ENCODE measurements around the gene ATG2A. TPM values are rescaled to one million over a fixed set of nuclear protein-coding genes. Genes with fewer than 3 reads are reported as not detected.

The ATG2A gene
- total RNA-seq, 3 donors from 2014 or later = 20.6 to 24.1 (median 21.7) TPM

DNA sequence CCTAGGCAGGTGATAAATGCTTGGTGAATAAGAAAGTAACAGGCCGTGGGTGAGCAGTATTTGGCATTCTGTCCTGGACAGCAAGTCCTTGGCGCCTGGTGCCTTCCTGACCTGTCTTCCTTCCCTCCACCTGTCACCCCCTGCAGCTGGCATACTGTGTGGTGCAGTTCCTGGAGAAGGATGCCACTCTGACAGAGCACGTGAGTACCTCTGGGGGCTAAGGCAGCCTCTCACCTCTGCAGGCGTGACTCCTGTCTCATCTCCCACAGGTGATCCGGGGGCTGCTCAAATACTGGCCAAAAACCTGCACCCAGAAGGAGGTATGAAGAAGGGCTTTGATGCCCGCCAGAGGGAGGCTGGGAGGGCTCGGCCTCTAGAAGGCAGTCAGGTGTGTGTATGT, 14.3 kb upstream of the ATG2A start:
- Mint-ChIP-seq H3K4me1 (ENCODE audit: low read depth) (no peaks in the 10 kb centered on the region), H3K36me3 (ENCODE audit: insufficient read depth) (peaks cover 20% of the 10 kb centered on the region), H3K27me3 (ENCODE audit: low read depth) (no peaks in the 10 kb centered on the region), H3K4me3 (no peak overlapping the region), H3K9me3 (no peaks in the 10 kb centered on the region)
- ATAC-seq = no peak
- no peak for DNase-seq

GRCh38 chr11:64930340-64930739, 13.3 kb upstream of the ATG2A start:
- Mint-ChIP-seq H3K36me3 (ENCODE audit: insufficient read depth) (peaks cover 20% of the 10 kb centered on the region), H3K4me3 (no peak overlapping the region), H3K27me3 (ENCODE audit: low read depth) (no peaks in the 10 kb centered on the region), H3K9me3 (no peaks in the 10 kb centered on the region), H3K4me1 (ENCODE audit: low read depth) (no peaks in the 10 kb centered on the region)
- no peak for DNase-seq
- ATAC-seq = no peak

DNA sequence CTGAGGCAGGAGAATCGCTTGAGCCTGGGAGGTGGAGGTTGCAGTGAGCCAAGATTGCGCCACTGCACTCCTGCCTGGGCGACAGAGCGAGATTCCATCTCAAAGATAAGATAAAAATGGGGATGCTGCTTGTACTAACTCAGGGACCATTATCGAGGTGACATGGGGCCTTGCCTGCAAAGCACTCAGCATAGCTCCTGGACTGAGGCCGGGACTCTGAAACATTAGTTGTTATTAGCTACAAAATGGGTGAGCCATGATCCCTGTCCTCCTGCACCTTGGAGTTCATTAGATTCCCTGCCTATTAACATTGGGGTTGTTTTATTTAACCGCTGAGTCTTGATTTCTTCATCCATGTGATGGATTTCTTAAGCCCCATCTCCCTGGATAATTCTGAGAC, 12.6 kb upstream of the ATG2A start:
- no peaks in the 10 kb centered on the region for H3K9me3 Mint-ChIP-seq
- H3K4me1 Mint-ChIP-seq (ENCODE audit: low read depth) = peaks cover 5% of the 10 kb centered on the region
- H3K27me3 Mint-ChIP-seq (ENCODE audit: low read depth) = no peaks in the 10 kb centered on the region
- DNase-seq (no peak), ATAC-seq (no peak)
- H3K4me3 Mint-ChIP-seq = no peak overlapping the region
- peaks cover 20% of the 10 kb centered on the region for H3K36me3 Mint-ChIP-seq (ENCODE audit: insufficient read depth)

DNA sequence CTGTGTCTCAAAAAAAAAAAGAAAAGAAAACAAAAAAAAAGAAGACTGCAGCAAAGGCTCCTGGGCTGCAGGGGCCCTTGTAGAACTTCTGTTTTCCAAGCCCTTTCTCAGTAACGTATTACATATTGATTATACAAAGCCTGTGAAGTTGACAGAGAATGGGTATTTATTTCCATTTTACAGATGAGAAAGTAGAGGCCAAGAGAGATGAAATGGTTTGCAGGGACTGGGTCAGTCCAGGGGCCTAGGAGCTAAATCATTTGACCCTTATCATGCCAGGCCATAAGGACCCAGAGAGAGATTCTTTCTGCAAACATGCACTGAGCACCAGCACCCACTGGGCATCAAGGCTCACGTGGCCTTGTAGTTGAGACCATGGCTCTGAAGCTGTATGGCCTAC, 11.9 kb upstream of the ATG2A start:
- H3K27me3 Mint-ChIP-seq (ENCODE audit: low read depth) = no peaks in the 10 kb centered on the region
- DNase-seq = no peak
- no peaks in the 10 kb centered on the region for H3K9me3 Mint-ChIP-seq
- no peak for ATAC-seq
- H3K4me3 Mint-ChIP-seq = no peak overlapping the region
- peaks cover 17% of the 10 kb centered on the region for H3K36me3 Mint-ChIP-seq (ENCODE audit: insufficient read depth)
- peaks cover 9% of the 10 kb centered on the region for H3K4me1 Mint-ChIP-seq (ENCODE audit: low read depth)

DNA sequence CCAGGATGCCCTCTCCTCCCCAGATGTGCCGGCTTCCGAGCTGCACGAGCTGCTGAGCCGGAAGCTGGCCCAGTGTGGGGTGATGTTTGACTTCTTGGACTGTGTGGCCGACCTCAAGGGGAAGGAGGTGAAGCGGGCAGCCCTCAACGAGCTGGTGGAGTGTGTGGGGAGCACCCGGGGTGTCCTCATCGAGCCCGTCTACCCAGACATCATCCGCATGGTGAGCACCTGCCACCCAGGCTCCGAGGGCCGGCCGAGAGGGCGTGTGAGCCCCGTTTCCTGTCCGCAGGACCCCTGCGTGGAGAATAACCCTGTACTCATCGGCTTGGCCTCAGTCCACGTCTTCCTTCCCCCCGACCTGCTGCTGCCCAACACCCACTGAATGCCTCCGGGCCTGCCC, 9.7 kb upstream of the ATG2A start:
- Mint-ChIP-seq H3K4me3 (no peak overlapping the region), H3K27me3 (ENCODE audit: low read depth) (no peaks in the 10 kb centered on the region), H3K4me1 (ENCODE audit: low read depth) (peaks cover 15% of the 10 kb centered on the region), H3K36me3 (ENCODE audit: insufficient read depth) (peaks cover 14% of the 10 kb centered on the region), H3K9me3 (no peaks in the 10 kb centered on the region)
- ATAC-seq (no peak), DNase-seq (no peak)

DNA sequence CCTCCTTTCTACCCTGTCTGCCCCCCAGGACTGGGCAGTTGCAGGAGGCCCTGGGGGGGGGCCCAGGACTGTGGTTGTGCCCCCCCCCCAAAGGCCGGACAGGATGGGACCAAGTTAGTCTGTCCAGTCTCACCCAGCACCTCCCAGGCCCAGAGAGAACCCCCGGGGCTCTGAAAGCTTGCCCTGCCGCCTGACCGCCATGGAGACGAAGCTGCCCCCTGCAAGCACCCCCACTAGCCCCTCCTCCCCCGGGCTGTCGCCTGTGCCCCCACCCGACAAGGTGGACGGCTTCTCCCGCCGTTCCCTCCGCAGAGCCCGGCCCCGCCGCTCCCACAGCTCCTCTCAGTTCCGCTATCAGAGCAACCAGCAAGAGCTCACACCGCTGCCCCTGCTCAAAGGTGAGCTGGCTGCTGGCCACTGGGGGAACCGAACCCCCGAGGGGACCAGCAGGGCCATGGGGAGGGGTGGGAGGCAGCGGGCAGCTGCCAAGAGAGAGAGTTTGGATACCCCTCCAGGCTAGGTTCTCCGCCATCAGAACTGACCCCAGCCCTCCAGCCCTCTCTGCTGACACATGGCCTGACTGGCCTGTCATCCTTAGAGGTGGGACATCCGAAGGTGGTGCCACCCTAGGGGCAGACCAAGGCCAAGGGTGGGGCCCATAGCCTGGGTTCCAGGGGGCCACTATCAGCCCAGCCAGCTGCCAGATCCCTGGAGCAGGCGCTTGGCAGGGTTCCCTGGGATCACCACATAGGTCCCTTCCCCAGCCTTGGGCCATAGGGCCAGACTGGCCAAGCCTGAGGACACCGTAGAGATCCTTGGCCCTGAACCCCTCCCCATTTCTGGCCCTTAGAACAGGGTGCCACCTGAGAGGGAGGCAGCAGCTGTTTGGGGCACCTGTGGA, 8.8 kb upstream of the ATG2A start:
- peak overlapping the region; percentile 92 for H3K4me3 Mint-ChIP-seq
- H3K9me3 Mint-ChIP-seq = no peaks in the 10 kb centered on the region
- H3K36me3 Mint-ChIP-seq (ENCODE audit: insufficient read depth) = peaks cover 10% of the 10 kb centered on the region
- DNase-seq (no peak), ATAC-seq (no peak)
- peaks cover 15% of the 10 kb centered on the region for H3K4me1 Mint-ChIP-seq (ENCODE audit: low read depth)
- no peaks in the 10 kb centered on the region for H3K27me3 Mint-ChIP-seq (ENCODE audit: low read depth)

- Mint-ChIP-seq H3K9me3 (no peaks in the 10 kb centered on the region), H3K36me3 (ENCODE audit: insufficient read depth) (peaks cover 3% of the 10 kb centered on the region), H3K4me3 (peak overlapping the region; percentile 92), H3K27me3 (ENCODE audit: low read depth) (no peaks in the 10 kb centered on the region), H3K4me1 (ENCODE audit: low read depth) (peaks cover 15% of the 10 kb centered on the region)
- no peak for ATAC-seq
- DNase-seq = no peak
Observed at GRCh38 chr11:64924910-64925284, 7.9 kb upstream of the ATG2A start.

DNA sequence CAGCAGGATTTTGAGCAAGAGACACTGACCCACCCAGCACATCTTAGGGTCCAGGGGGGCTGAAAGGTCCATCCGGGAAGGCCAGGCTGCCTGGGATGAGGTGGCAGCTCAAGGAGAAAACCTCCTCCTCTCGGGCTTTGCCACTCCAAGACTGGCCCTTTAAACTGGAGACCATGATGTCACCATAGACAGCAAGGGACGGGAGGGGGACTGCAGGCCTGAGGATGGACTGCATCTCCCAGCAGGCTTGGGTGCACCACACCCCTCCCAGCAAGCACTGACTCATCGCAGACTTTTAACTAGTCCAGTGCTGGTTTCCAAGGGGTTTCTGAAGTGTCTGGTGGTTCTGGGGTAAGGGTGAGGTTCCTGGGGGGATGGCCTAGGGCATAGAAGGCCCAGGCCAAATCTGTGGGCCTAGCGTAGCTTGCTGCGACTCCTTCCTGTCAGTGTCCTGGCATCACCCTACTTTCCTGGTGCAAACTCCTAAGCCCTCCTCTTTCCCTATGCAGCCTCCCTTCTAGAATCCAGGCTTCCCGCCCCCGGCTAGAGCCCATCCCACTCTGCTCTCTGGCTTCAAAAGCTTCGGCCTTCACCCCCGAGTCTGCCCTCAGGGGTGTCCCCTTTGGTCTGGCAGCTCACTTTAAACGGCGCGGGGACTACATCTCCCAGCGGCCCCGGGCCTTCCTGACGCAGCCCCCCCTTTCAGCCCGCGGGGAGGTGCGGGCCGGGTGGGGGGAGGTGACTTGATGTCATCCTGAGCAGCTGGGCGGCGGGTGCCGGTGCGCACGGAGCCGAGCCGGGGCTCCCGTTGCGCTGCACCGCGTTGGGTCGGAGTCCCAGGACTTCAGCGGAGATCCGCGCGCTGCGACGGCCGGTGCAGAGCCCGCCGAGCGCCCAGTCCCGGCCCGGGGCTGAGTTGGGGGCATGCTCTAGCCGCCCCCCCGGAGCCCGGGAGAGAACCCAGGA, 7.2 kb upstream of the ATG2A start, which contains the start of gene PPP2R5B:
PPP2R5B (plus strand) TSS at position 746 of the 966 bp plus-strand sequence. CDS start 1,046 bp downstream, outside the sequence.
- no peaks in the 10 kb centered on the region for H3K9me3 Mint-ChIP-seq
- peak; percentile 96 to 97 for ATAC-seq

GRCh38 chr11:64923151-64923661, 6.2 kb upstream of the ATG2A start:
- no peak for ATAC-seq
- peaks cover 15% of the 10 kb centered on the region for H3K4me1 Mint-ChIP-seq (ENCODE audit: low read depth)
- no peaks in the 10 kb centered on the region for H3K9me3 Mint-ChIP-seq
- no peak for DNase-seq
- no peaks in the 10 kb centered on the region for H3K27me3 Mint-ChIP-seq (ENCODE audit: low read depth)
- H3K36me3 Mint-ChIP-seq (ENCODE audit: insufficient read depth) = no peaks in the 10 kb centered on the region
- peak overlapping the region; percentile 29 for H3K4me3 Mint-ChIP-seq

More for the DNA sequence above, 7.2 kb upstream of the ATG2A start, which contains the start of gene PPP2R5B:
- H3K36me3 Mint-ChIP-seq (ENCODE audit: insufficient read depth) = no peaks in the 10 kb centered on the region
- peak within 1 kb of the TSS; percentile 92 for H3K4me3 Mint-ChIP-seq
- peaks cover 15% of the 10 kb centered on the region for H3K4me1 Mint-ChIP-seq (ENCODE audit: low read depth)
- no peaks in the 10 kb centered on the region for H3K27me3 Mint-ChIP-seq (ENCODE audit: low read depth)
- peak; percentile 86 for DNase-seq

- no peak for ATAC-seq
- H3K36me3 Mint-ChIP-seq (ENCODE audit: insufficient read depth) = no peaks in the 10 kb centered on the region
- H3K9me3 Mint-ChIP-seq = no peaks in the 10 kb centered on the region
- no peak overlapping the region for H3K4me3 Mint-ChIP-seq
- DNase-seq = no peak
- H3K4me1 Mint-ChIP-seq (ENCODE audit: low read depth) = peaks cover 28% of the 10 kb centered on the region
- H3K27me3 Mint-ChIP-seq (ENCODE audit: low read depth) = no peaks in the 10 kb centered on the region
Observed at GRCh38 chr11:64921384-64921783, 4.4 kb upstream of the ATG2A start.

GRCh38 chr11:64920124-64920523, 3.1 kb upstream of the ATG2A start:
- Mint-ChIP-seq H3K9me3 (no peaks in the 10 kb centered on the region), H3K27me3 (ENCODE audit: low read depth) (no peaks in the 10 kb centered on the region), H3K36me3 (ENCODE audit: insufficient read depth) (no peaks in the 10 kb centered on the region), H3K4me3 (no peak overlapping the region), H3K4me1 (ENCODE audit: low read depth) (peaks cover 35% of the 10 kb centered on the region)
- DNase-seq (no peak), ATAC-seq (no peak)

DNA sequence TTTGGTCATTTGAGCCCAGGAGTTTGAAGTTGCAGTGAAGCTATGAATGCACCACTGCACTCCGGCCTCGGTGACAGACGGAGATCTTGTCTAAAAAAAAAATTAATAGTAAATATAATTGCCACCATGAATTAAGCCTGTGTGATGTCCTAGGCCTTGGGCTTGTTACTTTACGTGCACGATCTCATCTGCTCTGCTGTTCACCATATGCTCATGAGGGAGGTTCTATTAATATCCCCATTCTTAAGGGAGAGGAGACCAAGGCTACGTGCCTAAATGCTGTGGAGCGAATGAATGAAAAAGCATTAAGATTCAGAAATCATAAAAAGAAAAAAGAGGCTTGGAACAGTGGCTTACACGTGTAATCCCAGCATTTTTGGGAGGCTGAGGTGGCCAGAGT, 2.6 kb upstream of the ATG2A start:
- Mint-ChIP-seq H3K36me3 (ENCODE audit: insufficient read depth) (no peaks in the 10 kb centered on the region), H3K4me1 (ENCODE audit: low read depth) (peaks cover 32% of the 10 kb centered on the region), H3K9me3 (no peaks in the 10 kb centered on the region), H3K4me3 (no peak overlapping the region), H3K27me3 (ENCODE audit: low read depth) (no peaks in the 10 kb centered on the region)
- DNase-seq (no peak), ATAC-seq (no peak)

DNA sequence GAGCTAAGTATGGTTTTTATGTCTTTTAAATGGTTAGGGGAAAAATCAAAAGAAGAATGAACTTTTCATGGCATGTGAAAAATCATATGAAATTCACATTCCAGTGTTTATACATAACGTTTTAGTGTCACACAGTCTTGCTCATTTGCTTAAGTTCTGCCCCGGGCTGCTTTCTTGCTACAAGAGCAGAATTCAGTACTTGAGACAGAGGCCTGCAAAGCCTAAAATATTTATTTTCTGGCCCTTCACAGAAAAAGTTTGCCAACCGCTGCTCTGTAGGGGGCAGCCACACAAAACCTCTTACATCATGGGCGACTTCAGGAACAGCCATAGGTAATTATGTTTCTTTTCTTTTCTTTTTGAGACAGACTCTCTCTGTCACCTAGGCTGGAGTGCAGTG, 1.0 kb upstream of the ATG2A start:
- ATAC-seq (no peak), DNase-seq (no peak)
- peaks cover 26% of the 10 kb centered on the region for H3K4me1 Mint-ChIP-seq (ENCODE audit: low read depth)
- no peaks in the 10 kb centered on the region for H3K9me3 Mint-ChIP-seq
- H3K4me3 Mint-ChIP-seq = peak overlapping the region; percentile 86
- H3K36me3 Mint-ChIP-seq (ENCODE audit: insufficient read depth) = no peaks in the 10 kb centered on the region
- H3K27me3 Mint-ChIP-seq (ENCODE audit: low read depth) = no peaks in the 10 kb centered on the region

- Mint-ChIP-seq H3K4me1 (ENCODE audit: low read depth) (peaks cover 25% of the 10 kb centered on the region), H3K4me3 (peak overlapping the region; percentile 86), H3K27me3 (ENCODE audit: low read depth) (no peaks in the 10 kb centered on the region), H3K36me3 (ENCODE audit: insufficient read depth) (no peaks in the 10 kb centered on the region), H3K9me3 (no peaks in the 10 kb centered on the region)
- ATAC-seq = no peak
- no peak for DNase-seq
Observed at GRCh38 chr11:64917663-64917995, 620 bp upstream of the ATG2A start.
